ENCODE measurements around the gene MEAK7.

DNA sequence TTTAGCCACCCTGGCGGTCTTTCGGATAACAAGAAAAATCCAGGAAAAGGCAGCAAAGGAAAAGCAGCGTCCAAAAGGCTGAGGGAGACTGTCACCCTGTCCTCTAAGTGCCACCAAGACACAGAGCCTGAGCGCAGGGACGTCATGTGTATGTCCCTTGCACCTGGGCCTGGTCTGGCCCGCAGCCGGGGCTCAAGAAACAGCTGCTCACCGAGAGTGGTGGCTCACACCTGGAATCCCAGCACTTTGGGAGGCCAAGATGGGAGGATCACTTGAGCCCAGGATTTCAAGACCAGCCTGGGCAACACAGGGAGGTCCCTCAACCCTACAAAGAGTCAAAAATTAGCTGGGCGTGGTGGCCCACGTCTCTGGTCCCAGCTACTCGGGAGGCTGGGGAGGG is 9.2 kb upstream of the MEAK7 start:
- TF ChIP-seq, protein P1, sequence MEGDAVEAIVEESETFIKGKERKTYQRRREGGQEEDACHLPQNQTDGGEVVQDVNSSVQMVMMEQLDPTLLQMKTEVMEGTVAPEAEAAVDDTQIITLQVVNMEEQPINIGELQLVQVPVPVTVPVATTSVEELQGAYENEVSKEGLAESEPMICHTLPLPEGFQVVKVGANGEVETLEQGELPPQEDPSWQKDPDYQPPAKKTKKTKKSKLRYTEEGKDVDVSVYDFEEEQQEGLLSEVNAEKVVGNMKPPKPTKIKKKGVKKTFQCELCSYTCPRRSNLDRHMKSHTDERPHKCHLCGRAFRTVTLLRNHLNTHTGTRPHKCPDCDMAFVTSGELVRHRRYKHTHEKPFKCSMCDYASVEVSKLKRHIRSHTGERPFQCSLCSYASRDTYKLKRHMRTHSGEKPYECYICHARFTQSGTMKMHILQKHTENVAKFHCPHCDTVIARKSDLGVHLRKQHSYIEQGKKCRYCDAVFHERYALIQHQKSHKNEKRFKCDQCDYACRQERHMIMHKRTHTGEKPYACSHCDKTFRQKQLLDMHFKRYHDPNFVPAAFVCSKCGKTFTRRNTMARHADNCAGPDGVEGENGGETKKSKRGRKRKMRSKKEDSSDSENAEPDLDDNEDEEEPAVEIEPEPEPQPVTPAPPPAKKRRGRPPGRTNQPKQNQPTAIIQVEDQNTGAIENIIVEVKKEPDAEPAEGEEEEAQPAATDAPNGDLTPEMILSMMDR (IDR thresholded peaks at IDR 0.05), result no peak
- TF ChIP-seq POLR2A (IDR thresholded peaks at IDR 0.05), result no peak

Data from sigmoid colon (tissue), 3 donors.